NCI-H460 (cell line): ENCODE measurements around the gene PABPN1. TPM values are rescaled to one million over a fixed set of nuclear protein-coding genes. Genes with fewer than 3 reads are reported as not detected.
"Not testable (repeated sequence)": the region's sequence is repeated elsewhere in the genome, so short reads cannot be mapped to it uniquely, and the experiment has no call there.

Experiments
- DNase-seq: peaks from one replicate; pipeline ENCODE4 v3.0.0-alpha.2; 2016; ENCODE audit warnings: low read depth; ENCODE audit errors: extremely low read depth
- total RNA-seq: library from RNA; depleted of rRNA; stranded (reverse); fragments of >200 nt; shearing (Covaris generic); gene quantifications from 2 replicates; pipeline ENCODE4 v1.2.3, GENCODE V29; 2014

The PABPN1 gene
- total RNA-seq, 1 experiment from 2014 or later, result 90.2 TPM

GRCh38 chr14:23301288-23301968 lies 19.8 kb upstream of the PABPN1 start:
- peak; percentile 97 for DNase-seq

DNA sequence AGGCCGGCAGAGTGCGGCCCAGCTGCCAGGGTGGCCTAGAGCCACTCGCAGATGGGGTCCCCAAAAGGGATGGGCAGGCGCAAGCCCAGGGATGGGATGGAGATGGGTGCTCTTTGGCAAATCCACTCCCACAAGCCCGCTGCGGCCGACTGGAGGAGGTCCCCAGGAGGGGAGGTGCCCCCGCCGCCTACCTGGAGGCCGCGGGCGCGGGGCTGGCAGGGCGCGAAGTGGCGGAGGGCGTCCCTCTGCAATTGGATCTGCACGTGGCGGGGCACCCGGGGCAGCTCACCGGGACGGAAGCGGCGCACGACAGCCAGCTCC lies 19.3 kb upstream of the PABPN1 start:
- DNase-seq, result no peak

DNA sequence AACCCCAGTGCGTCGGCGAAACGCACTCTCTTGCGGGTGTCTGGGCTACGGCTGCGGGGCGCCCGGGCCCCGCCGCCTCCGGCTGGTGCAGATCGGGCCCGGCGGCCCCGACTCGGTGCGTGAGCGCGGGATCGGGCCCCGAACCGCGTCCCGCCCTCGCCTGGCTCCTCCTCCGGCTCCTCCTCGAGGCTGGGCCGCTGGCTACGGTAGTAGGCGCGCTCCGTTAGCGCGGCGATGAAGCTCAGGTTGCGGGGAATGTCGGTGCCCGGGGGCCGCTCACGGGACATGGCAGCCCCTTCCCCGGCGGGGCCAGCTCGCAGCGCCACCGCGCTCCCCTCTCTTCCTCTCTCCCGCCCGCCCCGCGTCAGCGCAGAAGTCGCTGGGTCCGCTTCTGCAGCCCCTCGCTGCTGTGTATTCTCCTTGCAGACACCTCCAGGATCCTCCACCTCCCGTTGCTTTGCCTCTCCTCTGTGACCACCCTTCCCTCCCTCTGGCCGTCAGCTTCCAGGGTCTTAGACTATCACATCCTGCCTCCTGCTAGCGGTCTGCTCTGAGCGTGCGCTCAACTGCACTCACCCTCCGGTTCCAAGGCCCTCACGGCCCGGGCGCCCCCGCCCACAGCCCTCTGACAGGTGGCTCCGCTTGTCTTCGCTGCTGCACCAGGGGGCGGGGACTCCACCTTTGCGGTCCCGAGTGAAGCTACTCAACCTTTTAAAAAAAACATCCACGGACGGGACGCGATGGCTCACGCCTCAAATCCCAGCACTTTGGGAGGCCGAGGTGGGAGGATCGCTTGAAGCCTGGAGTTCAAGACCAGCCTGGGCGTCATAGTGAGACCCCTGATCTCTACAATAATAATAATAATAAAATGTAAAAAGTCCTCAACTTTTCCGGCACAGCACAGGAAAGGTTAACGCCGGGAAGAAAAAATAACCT lies 18.7 kb upstream of the PABPN1 start, which contains the start of gene PPP1R3E:
TSS of gene PPP1R3E (minus strand) at position 570 of the 936 bp plus-strand sequence. CDS start at position 287, 283 bp downstream.
- DNase-seq, result no peak

- peak; percentile 88 for DNase-seq
These were observed 14.7 kb upstream of the PABPN1 start, which contains the start of gene BCL2L2 for GRCh38 chr14:23306412-23307145. Gene BCL2L2, plus strand, starts transcription at chr14:23306833. Its CDS starts 935 bp downstream, at chr14:23307768.

DNA sequence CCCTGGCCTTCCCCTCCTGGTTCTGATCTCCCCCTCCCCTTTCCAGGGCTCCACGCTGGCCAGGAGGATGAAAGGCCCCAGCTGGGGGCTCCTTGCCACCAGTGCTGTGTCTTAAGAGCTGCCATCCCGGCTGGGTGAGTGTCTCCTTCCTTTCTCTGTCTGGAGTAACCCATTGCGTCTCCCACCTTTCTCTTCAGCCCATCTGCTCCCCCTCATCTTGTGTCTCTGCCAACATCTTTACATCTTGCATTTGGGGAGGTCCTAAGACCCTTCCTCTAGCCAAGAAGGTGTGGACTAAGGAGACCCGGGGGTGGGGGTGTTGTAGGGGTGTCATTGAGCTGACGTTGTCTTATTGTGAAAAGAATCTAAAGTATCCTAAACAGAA lies 14.1 kb upstream of the PABPN1 start:
- no peak for DNase-seq

- DNase-seq, result no peak
These were observed 13.3 kb upstream of the PABPN1 start for GRCh38 chr14:23307687-23308644.

DNA sequence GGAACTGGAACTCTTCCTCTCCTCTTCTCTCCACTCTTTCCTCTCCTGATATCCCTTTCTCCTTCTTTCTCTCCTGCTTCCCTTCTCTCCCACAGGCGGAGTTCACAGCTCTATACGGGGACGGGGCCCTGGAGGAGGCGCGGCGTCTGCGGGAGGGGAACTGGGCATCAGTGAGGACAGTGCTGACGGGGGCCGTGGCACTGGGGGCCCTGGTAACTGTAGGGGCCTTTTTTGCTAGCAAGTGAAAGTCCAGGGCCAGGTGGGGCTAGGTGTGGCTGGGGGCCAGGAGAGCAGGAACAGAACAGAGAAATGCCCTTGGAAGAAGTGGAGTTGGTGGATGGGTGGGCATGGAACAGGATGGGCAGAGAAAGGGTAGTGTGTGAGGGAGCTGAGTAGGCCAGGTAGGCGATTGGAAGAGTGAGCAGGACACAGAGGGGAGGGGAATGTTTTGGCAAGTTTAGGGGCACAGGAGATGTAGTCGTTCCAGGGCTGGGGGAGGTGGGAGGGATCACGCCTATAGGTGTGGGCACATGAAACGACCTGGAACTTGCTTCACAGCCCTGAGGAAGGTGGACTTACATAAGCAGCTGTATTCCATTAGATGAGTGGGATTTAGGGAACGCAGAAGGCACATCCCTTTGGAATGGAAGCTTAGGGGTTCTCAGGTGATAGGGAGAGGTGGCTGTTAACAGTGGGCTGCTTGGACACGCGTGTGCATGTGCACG lies 12.4 kb upstream of the PABPN1 start:
- no peak for DNase-seq

DNA sequence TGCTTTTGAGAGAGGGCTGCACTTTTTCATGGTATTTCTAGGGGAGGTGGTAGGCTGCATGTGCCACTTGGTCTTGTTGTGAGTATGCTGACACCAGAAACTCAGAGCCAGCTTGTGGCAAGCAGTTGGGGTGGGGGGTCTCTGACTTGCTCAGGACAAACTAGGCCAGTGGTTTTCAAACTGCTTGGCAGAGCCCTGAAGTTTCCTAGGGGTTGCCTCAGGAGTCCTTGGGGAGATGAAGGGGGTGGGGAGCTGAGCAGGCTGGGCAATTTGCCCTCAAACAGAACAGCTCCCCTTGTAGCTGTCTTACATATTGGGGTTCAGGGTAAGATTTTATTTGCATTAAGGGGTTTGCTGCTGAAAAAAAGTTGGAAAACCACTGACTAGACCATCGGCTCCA lies 10.7 kb upstream of the PABPN1 start:
- DNase-seq, result no peak

GRCh38 chr14:23316300-23316699 lies 5.0 kb upstream of the PABPN1 start:
- no peak for DNase-seq

DNA sequence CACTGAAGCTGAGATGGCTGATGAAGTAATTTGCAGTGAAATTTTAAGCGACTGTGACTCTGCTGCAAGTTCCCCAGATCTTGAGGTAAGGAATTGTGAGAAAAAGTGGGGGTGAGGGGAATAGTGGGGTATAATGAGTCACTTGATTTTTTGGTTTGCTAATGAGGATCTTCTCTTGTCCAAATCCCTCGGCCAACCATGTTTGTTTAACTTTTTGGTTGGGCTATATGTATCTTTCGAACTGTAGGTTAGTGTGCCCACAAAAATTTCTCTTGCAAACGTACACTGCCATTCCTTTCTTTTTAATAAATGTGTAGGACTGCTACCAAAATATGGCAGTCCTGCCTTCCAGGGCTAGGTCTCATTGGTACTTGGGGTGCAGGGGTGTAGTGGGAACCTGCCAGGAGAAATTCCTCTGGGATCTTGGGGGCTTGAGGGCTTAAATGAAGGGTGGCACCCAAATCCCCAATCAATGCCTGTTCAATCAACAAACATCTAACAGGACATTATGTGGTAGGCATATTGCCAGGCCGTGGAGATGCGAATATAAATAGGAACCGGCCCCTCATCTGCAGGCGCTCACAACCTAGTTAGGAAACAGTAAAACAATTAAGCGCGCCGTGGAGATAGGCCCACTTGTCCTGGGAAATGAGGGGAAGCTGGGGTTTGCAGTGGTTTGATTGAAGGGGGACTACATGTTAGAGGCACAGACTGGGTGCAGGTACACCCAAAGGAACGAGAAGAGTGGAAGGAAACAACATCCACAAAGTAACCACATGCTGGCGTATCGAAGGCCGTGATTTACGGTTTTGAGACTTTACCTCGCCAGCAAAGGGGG lies 1.3 kb upstream of the PABPN1 start:
- DNase-seq, result no peak

DNA sequence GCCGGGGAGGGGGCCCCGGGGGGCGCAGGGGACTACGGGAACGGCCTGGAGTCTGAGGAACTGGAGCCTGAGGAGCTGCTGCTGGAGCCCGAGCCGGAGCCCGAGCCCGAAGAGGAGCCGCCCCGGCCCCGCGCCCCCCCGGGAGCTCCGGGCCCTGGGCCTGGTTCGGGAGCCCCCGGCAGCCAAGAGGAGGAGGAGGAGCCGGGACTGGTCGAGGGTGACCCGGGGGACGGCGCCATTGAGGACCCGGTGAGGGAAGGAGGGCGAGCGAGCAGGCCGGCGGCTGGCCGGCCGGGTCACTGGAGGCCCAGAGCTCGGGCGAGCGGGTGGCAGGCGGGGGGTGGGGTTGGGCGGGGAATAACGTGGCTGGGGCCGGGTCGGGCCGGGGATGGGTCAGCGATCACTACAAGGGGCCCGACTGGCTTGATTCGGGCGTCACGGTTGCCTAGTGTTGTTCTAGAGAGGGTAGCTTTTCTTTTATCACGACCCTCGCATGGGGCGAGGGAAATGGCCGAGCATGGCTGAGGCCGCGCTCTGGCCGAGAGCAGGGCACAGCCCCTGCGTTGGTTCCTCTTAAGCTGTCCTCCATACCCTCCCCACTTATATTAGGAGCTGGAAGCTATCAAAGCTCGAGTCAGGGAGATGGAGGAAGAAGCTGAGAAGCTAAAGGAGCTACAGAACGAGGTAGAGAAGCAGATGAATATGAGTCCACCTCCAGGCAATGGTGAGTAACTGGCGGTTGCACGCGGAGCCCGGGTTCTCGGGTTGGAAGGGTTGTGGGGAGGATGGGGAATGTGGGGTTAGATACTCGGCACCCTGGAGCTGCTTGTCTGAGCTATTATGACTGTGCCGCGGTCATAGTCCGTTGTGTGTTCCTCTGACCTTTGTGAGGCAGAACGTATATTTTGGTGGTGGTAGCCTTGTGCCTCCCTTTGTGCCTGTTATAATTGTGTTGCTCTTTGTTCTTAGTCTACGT lies 603 bp downstream of the PABPN1 start:
- no peak for DNase-seq

DNA sequence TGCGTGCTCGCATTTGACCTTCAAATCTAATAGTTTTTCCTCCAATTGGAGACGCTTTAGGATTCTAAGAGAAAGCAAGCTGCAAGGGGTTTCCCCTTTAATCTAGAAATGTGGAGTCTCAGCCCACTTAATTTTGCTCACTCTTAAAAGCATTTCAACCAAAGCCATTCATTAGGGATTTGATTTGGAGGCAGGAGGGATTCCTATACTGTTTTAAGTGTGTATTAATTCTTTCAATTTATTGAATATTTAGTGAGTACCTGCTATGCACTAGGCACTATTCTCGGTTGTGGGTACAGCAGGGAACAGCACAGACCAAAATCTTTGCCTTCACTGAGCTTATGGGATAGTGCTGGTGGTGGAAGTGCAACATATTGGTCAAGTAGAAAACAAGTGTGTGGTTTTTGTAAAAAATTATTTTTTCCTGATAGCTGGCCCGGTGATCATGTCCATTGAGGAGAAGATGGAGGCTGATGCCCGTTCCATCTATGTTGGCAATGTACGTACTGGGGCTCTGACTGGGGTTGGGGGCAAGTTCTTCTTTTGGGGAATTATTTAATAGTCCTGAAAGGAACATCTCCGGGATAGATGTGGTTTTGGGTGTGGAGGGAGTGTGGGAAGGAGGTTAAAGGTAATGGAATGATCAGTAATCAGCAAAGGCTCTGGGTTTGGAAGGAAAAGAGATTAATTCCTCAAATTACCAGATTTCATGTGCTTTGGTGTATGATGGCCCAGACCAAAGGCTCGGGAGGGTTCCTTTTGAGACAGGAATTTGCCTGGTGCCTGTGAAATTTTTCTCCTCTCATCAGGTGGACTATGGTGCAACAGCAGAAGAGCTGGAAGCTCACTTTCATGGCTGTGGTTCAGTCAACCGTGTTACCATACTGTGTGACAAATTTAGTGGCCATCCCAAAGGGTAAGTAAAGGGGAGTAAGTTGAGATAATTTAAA lies 1.6 kb downstream of the PABPN1 start:
- DNase-seq, result no peak

- no peak for DNase-seq
These were observed 2.7 kb downstream of the PABPN1 start for GRCh38 chr14:23323838-23324454.

GRCh38 chr14:23324455-23324846 lies 3.2 kb downstream of the PABPN1 start:
- DNase-seq, result no peak

DNA sequence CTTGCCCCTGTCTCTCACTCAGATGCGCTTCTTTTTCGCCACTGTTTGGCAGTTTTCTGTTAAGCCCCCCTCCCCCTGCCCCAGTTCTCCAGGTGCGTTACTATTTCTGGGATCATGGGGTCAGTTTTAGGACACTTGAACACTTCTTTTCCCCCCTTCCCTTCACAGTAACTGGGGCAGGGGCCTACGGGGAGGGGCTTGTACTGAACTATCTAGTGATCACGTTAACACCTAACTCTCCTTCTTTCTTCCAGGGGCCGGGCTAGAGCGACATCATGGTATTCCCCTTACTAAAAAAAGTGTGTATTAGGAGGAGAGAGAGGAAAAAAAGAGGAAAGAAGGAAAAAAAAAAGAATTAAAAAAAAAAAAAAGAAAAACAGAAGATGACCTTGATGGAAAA lies 3.7 kb downstream of the PABPN1 start:
- no peak for DNase-seq

GRCh38 chr14:23325746-23326145 lies 4.5 kb downstream of the PABPN1 start:
- not testable (repeated sequence) for DNase-seq
